ENCODE measurements around the gene GFY.

The GFY gene

DNA sequence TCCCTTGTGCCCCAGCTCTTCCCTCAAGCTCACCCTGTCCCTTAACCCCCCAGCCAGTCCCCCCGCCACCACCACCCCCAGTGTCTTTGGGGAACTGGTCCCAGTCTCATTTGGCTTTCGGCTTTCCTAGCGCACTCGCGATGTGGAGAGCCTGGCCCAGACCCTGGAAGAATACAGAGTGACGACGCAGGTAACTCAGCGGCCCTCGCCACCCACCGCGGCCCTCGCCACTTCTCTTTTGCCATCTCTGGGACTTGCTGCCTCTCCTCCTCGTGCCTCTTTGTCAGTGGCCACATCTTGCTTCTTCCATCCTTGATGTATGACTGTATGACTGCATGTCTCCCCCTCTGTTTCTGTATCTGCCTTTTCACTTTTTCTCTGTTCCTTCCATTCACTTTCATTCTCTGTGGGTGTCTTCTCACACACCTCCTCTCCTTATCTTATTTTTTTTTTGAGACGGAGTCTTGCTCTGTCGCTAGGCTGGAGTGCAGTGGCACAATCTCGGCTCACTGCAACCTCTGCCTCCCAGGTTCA is 17.6 kb upstream of the GFY start:
- TF ChIP-seq, protein P1, sequence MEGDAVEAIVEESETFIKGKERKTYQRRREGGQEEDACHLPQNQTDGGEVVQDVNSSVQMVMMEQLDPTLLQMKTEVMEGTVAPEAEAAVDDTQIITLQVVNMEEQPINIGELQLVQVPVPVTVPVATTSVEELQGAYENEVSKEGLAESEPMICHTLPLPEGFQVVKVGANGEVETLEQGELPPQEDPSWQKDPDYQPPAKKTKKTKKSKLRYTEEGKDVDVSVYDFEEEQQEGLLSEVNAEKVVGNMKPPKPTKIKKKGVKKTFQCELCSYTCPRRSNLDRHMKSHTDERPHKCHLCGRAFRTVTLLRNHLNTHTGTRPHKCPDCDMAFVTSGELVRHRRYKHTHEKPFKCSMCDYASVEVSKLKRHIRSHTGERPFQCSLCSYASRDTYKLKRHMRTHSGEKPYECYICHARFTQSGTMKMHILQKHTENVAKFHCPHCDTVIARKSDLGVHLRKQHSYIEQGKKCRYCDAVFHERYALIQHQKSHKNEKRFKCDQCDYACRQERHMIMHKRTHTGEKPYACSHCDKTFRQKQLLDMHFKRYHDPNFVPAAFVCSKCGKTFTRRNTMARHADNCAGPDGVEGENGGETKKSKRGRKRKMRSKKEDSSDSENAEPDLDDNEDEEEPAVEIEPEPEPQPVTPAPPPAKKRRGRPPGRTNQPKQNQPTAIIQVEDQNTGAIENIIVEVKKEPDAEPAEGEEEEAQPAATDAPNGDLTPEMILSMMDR (IDR thresholded peaks at IDR 0.05; ENCODE audit: control insufficient read depth, insufficient read depth, low read depth, low read length, missing control alignments) = no peak
- H3K4me3 ChIP-seq (ENCODE audit: control insufficient read depth, low read depth, low read length) = no peak overlapping the region
- DNase-seq (ENCODE audit: low read depth) = no peak

DNA sequence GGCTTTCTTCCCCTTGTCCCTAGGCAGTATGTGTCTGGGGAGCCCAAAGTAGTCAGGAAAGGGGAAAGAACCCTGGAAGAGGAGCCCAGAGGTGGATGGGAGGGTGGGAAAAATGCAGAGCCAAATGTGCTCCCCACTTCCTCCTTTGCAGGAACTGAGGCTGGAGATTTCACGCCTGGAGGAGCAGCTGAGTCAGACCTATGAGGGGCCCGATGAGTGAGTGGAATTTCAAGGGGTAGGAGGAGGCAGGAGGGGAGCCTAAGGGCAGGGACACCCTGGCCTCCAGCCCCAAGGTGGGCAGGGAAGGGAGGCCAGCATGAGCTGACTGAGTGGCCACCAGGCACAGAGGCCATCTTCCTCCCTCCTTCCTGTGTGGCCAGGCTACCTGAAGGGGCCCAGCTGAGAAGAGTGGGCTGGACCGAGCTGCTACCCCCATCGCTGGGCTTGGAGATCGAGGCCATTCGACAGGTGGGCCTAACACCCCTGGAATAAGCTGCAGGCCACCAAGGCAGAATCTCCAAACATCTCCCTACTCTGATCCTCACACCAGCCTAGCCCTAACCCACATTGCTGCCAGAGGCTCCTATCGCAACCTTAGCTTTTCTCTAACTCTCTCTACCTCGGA is 16.3 kb upstream of the GFY start:
- no peak overlapping the region for H3K4me3 ChIP-seq (ENCODE audit: control insufficient read depth, low read depth, low read length)
- TF ChIP-seq, protein P1 (IDR thresholded peaks at IDR 0.05; ENCODE audit: control insufficient read depth, insufficient read depth, low read depth, low read length, missing control alignments) = no peak
- no peak for DNase-seq (ENCODE audit: low read depth)

DNA sequence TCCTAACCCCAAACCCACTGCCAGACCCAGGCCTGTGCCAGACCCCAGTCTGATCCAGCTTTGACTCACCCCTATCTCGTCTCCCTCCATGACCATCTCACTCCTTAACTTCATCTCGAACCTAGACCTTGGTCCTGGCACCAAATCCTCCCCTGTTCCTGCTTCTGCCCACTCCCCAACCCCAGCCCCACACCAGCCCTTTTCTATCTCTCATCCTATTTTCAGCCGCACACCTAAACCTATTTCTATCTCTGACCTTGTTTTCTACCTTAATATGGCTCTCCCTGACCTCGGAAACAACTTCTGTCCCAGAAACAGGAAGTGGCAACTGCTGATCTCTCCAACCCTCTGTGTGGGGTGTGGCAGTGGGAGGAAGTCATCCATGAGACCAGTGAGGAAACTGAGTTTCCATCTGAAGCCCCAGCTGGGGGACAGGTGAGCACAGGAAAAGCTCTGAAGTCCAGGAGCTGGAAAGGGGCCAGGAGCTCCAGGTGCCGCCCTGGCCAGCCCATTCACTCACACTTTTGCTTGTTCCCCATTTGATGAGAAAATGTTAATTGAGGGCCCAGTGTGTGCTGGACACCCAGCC is 15.7 kb upstream of the GFY start:
- no peak overlapping the region for H3K4me3 ChIP-seq (ENCODE audit: control insufficient read depth, low read depth, low read length)
- DNase-seq (ENCODE audit: low read depth) = no peak
- TF ChIP-seq, protein P1 (IDR thresholded peaks at IDR 0.05; ENCODE audit: control insufficient read depth, insufficient read depth, low read depth, low read length, missing control alignments) = no peak

DNA sequence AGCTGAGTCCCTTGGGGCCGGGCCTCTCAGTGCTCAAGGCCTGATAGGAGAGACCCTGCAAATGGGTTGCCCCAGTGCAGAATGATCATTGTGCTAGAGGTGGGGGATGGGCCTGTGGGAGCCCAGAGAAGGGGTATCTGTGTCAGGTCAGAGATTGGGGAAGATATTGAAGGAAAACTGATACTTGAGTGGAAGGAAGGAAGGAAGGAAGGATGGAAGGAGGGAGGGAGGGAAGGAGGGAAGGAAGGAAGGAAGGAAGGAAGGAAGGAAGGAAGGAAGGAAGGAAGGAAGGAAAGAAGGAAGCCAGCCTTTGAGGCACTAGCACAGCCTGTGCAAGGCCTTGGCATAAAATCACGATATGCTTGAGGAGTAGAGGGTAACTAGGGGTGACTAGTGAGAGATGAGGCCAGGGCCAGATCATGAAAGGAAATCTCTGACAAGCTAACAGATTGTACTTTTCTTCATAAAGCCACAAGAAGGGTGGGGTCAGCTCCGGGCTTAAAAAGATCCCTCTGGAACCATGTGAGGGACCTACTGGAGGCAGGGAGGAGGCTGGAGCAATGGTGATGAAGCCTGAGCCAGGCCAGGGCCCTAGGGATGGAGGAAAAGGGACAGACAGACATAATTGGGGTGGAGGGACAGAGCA is 13.4 kb upstream of the GFY start:
- TF ChIP-seq, protein P1 (IDR thresholded peaks at IDR 0.05; ENCODE audit: control insufficient read depth, insufficient read depth, low read depth, low read length, missing control alignments) = no peak
- DNase-seq (ENCODE audit: low read depth) = no peak

DNA sequence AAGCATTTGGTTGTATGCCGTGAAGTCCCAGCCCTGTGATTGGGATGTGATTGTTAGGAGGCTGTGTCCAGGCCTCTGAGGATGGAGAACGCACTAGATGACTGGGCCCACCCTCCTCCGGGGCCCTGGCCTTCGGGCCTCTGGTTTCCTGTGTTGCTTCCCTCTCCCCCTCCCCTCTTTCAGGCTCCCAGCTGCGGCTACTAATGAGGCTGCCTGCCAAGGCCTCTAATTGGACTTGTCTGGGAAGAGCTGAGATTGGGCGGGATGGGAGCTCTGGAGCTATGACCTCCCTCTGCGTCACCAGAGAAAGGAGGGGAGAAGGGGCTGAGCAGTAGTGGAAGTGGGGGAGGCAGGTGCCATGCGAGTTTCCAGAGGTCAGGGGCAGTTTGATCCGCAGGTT is 11.8 kb upstream of the GFY start:
- TF ChIP-seq, protein P1 (IDR thresholded peaks at IDR 0.05; ENCODE audit: control insufficient read depth, insufficient read depth, low read depth, low read length, missing control alignments) = no peak
- no peak for DNase-seq (ENCODE audit: low read depth)
- H3K4me3 ChIP-seq (ENCODE audit: control insufficient read depth, low read depth, low read length) = no peak overlapping the region

More for the DNA sequence above, 13.4 kb upstream of the GFY start:
- H3K4me3 ChIP-seq (ENCODE audit: control insufficient read depth, low read depth, low read length) = no peak overlapping the region

DNA sequence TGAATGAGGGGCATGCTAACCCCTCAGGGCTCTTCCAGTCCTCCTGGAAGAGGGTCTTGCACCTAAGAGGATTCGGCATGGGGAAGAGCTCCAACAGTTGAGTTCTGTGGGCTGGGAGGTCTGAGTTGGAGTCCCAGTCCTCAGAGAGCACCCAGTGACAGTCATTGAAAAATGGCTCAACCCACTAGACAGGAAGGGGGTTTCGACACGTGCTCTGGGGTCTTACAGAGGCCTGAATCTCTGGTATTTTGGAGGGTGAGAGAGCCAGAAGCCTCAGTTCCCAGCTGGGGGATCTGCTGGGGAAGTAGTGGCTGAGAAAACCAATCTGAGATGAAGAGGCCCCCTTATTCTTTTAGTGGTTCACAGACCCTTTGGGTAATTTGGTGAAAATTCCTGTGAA is 10.9 kb upstream of the GFY start:
- no peak overlapping the region for H3K4me3 ChIP-seq (ENCODE audit: control insufficient read depth, low read depth, low read length)
- DNase-seq (ENCODE audit: low read depth) = no peak
- TF ChIP-seq, protein P1 (IDR thresholded peaks at IDR 0.05; ENCODE audit: control insufficient read depth, insufficient read depth, low read depth, low read length, missing control alignments) = no peak

Data from AG09309 (cell line).